UCSD-AML1 (cell line): ENCODE data around the gene ODAM.
"Not testable (repeated sequence)": the region's sequence is repeated elsewhere in the genome, so short reads cannot be mapped to it uniquely, and the experiment has no call there.

ENCODE experiments used
- DNase-seq: peaks from one replicate; lab custom pipeline; 2025; ENCODE audit not compliant: unreplicated experiment; lab: John Stamatoyannopoulos, UW

ODAM gene, protein sequence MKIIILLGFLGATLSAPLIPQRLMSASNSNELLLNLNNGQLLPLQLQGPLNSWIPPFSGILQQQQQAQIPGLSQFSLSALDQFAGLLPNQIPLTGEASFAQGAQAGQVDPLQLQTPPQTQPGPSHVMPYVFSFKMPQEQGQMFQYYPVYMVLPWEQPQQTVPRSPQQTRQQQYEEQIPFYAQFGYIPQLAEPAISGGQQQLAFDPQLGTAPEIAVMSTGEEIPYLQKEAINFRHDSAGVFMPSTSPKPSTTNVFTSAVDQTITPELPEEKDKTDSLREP

DNA sequence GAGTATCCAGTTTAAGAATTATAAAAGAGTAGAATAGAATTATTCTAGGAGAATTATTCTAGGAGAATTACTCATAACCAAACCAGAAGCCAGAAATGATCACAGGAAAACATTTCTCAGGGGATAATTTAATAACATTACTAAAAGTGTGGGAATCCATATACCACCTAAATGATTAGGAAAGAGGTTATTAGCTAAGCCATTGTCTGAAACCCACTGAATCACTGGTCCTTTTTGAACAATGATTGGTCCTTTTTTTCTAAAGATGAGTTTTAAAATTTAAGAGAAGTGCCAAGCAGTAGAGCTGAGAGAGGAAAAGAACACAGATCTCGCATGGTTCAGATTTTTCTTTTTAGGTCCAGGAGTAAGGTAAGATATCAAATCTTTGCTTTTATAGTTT lies at the start of gene ODAM:
Gene ODAM (plus strand): TSS at position 301 of the 400 bp plus-strand sequence. CDS start 819 bp downstream, outside the sequence.
- DNase-seq: no peak

DNA sequence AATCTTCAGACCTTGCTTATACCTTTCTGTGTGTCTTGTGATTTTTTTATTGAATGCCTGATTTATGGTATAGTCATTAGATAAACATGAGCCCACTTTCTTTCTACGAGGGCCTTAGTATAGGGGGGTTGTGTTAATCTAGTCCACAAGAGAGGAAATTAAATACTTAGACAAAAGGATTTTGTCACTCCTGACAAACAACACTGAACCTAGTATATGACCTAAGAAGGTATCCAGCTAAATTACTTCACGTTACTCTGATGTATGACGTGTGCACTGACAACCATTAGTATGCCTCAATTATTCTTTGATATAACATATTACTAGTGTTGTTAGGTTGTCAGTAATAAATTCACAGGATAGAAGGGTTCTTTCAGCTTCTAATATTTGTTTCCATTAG lies 44.3 kb upstream of the ODAM start:
- no peak for DNase-seq

DNA sequence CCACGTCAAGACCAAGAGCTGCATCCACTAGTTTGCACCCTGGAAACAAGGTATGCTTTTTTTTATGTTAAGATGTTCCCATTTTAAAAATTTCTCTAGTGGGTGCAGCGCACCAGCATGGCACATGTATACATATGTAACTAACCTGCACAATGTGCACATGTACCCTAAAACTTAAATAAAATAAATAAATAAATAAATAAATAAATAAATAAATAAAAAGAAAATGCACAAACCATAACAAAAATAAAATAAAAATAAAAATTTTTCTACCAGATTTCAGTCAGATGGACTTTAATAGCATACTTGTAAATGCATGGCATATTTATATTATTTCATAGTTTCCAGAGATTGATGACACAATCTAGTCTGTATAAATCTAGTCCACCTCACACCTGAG lies 43.4 kb upstream of the ODAM start:
- no peak for DNase-seq

DNA sequence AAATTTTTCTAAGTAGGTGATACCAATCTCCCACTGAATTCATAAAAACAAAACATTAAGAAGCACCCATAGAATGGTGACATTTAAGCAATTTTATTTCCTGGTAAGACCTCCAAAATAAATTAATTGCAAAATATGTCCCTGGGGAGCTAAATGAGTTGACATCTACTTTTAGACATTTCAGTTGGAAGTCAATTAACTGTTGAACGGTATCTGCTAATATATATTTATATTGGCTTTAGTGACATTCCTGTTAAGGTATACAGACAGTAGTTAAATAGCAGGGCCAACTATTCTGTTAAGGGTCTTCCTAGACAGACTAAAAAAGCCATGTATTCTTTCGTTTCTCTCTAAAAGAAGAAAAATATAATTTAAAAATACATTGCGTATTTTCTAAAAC lies 41.6 kb upstream of the ODAM start, which contains the start of gene PRR27:
Gene PRR27 (plus strand): TSS at position 301 of the 400 bp plus-strand sequence. CDS start 139 bp downstream, outside the sequence.
- no peak for DNase-seq

DNA sequence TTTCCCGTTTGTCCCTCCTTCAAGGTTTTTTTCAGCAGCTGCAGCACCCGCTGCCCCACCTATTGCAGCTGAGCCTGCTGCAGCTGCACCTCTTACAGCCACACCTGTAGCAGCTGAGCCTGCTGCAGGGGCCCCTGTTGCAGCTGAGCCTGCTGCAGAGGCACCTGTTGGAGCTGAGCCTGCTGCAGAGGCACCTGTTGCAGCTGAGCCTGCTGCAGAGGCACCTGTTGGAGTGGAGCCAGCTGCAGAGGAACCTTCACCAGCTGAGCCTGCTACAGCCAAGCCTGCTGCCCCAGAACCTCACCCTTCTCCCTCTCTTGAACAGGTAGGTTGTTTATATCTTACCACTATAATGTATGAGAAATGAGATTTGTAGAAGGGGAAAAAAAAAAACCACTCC lies 36.9 kb upstream of the ODAM start:
- DNase-seq: no peak

DNA sequence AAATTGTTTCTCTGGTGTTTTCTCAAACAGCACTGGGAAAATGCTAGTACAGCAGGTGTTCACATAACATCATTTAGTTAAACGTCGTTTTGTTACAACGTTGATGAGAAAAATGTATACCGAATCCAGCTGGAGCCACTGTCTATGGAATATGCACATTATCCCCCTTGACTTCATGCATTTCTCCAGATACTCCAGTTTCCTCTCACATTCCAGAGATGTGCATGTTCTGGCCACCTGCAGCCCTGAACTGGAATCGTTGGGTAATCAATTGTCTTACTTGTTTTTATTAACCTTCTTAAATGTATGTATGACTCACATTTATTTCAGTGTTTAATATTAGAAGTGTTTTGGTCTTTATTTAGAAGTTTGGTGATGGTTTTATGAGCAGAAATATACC lies 18.4 kb upstream of the ODAM start:
- no peak for DNase-seq

DNA sequence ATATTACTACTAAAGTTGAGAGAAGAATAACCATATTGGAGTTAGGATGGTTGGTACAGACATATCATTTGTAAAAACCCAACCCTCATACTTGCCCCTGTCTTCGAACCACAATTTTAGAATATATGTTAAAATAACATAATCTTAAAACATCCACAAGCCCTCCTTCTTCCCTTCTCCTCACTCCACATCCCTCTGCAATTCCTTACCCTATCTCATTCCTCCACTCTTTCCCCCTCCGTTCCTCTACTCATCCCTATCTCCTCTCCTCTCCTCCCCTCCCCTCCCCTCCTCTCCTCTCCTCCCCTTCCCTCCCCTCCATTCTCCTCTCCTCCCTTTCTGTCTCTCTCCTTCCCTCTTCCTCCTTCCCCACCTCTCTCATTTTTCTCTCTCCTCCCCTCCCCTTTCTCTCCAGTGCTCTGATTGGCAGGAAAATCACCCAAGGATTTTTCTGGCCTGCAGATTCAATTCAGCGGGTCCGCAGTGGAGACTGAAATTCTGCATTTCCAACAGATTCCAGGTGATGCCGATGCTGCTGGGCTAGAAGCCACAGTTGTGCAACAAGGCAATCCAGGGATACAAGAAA lies 17.4 kb upstream of the ODAM start:
- no peak for DNase-seq

DNA sequence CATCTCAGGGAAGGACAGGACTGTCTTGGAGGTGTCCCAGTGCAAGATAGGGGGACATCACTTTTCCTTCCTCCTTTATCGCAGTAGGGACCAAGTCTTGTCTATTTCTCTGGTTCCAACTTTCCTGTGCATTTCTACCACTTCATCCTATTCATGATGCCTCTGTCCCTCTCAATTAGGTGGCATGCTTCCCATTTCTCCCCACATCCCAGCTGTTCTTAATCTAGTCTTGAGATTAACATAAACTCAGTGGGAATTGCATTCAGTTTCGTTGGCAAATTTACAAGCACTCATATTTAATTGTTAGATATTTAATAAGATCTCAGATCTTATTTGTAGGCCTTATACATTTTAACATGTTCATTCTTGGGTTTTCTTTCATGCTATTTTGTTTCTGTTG lies 15.7 kb upstream of the ODAM start:
- DNase-seq: no peak

DNA sequence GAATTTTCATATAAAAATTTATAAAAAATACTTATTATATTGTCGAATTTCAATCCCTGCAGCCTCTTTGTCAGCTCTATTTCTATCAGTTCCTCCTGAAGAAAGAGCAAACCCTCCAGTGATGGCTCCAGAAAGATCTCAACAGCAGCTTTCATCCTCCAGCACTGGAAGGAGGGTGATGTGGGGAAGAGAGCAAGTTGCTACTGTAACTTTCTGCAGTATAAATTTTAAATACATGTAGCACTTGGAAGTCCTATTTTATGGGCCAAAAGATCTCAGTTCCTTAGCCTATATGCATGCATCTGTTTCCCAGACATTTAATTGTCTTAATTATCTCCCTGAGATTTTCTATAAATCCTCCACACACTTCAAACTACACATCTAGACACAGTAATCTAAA lies 13.7 kb upstream of the ODAM start:
- no peak for DNase-seq

DNA sequence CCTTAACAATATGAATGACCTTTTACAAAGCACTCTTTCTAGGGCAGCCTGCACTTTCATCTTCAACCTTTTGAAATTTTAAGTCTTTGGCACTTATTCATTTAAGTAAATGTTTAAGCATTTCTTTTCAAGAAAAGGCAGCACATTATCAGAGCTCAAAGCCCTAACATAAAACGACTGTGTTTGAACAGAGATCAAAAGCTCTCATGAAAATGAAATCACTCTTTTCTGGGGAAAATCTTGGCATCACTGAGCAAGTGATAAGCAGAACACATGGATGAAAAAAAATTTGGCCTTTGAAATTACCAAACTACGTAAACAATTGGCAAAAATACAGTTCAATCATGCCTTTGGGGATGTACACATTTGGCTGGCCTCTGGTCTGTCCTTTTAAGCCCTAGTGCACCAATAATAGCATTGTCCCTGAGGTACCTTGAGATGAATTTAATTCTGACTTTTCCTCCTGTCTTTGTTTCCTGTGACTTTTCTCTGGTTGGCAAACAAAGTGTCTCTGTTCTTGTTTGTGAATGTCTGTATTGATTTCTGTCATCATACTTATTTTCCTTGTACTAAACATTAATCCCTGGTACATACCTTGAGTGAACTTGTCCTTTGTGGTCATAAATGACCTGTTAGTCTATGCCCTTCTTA lies 12.9 kb upstream of the ODAM start:
- DNase-seq: no peak

DNA sequence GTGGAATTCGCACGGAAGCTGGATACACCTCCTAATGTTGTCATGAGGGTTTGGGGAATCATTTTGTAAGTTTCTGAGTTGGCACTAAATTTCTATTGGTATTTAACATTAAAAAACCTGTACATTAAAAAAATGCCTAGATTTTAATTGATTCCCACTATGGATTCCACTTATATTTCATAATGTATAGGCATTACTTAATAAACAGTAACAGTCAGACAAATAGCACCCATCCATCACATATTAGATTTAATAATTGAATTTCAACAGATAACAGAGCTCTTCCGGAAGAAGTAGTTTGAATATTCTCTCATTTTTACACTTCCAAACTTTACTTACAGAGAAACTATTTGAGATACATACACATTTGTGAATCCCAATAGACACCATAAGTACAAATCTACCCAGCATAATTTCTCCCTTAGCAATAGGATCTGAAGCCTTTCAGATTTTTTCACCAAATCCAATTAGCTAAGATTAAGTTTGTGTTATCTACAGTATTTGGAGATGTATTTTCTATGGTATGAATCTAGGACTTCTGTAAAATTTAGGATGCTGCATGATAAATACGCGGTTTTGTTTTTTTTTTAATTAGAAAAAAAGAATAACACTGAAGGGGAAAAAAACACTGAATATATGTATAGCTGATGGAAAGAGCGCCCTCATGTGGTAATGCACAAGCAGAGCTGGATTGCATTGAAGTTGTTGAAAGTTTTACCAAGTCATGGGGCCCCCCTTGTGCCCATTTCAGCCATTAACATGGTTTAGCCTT lies 12.2 kb upstream of the ODAM start:
- peak; percentile 6 for DNase-seq

DNA sequence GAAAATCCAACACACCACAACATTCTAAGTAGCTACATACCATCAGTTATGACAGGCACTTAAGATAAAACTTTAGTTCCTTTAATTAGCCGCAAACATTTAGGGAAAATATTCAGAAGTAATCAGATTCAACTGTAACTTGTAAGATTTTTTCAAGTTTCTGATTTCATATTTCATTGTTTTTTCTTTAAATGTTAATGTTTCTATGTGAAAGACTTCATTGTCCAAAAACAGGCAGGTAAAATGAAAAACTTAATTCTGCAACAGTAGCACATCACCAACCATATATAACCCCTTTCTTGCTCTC lies 11.6 kb upstream of the ODAM start:
- DNase-seq: no peak

DNA sequence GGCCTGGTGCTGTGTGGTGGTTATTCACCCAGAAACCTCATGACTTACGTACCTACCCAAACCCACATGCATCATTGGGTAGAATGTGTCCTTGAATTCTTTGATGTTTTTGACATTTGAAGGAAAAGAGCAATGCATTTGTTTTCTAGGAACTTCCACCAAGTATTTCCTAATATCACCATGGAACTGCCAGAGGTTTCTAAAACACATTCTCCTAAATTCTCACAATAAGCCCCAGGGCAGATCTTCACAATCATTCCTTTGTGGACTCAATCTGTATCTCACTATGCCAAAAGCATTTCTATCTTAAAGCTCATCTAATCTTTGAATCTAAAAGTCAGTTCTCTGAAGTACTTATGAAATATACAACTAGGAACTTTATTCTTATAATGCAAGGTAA lies 8.3 kb upstream of the ODAM start:
- no peak for DNase-seq

DNA sequence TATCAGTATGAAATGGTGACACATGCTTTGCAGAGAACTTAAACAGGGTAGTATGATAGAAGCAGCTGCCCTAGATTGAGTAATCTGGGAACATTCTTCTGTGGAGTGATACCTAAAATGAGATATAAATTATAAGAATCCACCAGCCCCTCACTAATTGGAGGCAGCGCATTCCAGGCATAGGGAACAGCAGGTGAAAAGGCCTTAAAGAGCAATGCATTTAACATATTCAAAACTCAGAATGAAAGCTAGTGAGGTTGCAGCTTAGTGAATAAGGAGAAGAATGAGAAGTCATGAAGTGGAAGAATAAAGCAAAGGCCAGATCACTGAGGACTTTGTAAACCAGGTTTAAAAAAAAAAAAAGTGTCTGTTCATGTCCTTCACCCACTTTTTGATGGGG lies 4.9 kb upstream of the ODAM start:
- DNase-seq: no peak

DNA sequence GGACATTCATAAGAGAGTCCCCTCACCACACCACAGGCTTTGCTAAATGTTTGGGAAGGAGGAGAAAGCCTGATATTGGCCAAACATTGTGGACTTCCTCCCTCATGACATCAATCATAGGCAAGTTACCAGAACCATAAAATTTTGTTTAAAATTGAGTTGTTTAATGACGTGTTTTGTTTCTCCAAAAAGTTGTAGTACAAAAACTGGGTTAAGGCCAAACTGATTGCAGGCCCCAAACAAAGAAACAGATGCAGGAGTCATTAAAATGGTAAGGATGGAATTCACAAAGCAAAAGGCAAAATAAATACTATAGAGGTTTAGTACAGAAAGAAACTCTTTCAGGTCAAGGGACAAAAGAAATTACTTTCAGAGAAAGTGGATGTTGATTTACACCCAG lies 3.9 kb upstream of the ODAM start:
- no peak for DNase-seq

DNA sequence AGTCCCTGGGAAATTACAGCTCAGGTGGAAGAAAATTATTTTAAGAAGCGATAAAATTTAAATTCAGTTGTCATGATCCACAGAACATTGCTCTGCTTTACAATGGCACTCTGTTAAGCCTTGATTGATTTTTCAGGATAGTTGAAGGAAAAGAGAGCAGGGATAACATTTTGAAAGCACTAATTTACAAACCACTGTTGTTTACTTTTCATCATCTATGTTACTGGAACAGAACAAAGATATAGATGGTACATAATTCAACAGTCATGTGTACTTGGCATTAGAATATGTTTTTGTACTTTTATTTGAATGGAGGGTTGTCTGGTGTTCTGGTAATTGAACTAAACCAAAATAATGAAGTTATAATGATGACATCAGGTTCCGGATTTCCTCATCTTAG lies 2.6 kb upstream of the ODAM start:
- no peak for DNase-seq

DNA sequence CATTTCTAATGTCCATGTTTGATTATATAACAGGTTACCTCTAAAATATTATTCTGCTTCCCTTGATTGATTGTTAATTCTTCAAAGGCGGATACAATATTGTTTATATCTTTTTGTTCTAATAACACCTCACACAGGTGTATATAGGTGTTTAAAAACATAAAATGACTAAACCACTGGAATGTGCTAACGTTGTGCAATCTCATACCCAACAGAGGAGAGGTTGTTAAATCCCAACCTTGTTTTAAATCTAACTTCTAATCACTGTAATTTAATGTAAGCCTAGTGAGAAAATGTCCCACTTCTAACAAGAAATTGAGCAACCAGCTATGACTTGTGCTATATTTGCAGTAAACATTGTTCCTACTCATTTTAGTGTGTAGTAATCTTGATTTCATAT lies 1.3 kb downstream of the ODAM start:
- no peak for DNase-seq

DNA sequence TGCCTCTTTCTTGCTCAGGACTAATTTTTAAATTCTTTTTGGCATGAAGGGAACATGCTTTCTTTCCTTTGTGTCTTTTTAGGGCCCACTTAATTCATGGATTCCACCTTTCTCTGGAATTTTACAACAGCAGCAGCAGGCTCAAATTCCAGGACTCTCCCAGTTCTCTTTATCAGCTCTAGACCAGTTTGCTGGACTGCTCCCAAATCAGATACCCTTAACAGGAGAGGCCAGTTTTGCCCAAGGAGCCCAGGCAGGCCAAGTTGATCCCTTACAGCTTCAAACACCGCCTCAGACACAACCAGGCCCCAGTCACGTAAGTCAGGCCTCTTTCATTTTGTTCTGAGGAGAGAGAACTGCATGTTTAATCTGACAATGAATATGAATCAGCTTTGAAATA lies 2.3 kb downstream of the ODAM start:
- DNase-seq: no peak

DNA sequence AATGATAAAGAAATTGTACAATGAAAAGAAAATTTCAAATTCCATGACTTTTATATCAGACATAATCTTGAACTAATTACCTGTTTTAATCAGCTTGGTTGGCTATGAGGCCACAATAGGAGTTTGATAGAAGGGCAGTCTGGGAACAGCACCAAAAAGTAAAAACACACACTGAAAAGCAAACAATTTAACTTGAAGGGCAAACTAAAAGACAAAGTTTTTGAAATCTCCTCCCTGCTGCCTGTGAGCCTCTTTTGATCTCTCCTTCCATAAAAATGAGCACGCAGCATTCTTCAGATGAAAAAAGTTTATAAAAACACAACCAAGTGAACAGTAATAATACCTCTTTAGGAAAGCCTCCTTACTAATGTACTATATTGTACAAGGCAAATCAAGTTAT lies 8.1 kb downstream of the ODAM start:
- DNase-seq: no peak

DNA sequence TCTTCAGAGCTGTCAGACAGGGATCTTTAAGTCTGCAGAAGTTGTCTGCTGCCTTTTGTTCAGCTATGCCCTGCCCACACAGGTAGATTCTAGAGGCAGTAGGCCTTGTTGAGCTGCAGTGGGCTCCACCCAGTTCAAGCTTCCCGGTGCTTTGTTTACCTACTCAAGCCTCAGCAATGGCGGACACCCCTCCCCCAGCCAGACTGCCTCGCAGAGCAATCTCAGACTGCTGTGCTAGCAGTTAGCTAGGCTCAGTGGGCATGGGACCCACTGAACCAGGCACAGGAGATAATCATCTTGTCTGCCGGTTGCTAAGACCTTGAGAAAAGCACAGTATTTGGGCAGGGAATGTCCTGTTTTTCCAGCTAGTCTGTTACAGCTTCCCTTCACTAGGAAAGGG lies 17.2 kb downstream of the ODAM start:
- DNase-seq: not testable (repeated sequence)

DNA sequence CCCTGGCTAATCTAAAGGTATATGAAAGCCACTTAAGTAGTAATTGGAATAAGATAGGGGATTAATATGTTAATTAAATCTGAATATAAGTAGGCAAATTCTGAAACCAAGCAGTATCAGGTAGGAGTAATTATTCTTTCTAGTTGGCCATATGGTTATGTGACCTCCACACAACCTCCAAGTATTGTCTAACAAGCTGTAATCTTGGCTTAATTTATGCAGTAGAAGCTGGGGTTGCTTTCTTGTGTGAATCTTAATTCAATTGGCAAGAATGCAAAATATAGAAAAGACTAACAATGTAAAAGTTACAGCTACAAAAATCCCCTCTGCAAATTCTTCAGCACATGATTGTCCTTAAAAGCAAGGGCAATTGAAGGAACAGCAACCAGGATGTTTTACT lies 20.6 kb downstream of the ODAM start:
- DNase-seq: not testable (repeated sequence)

DNA sequence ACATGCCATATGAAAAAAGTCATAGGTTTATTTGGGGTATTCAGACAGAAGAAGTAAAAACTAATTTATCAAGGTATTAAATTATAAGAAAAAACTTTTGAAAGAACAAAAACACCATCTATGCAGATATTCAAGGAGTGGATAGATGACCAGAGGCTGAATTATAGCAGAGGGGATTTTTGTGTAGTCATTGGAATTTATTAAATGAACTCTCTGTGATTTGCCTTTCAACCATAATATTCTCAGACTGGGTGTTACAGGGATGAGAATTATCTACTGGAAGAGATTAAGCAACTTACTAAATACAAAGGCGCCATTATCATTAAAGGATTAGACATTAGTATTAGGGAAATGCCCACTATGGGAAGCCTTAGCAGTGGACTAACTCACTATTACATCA lies 21.0 kb downstream of the ODAM start:
- not testable (repeated sequence) for DNase-seq
